ENCODE data around the gene TAF7. TPM values are rescaled to one million over a fixed set of nuclear protein-coding genes. Genes with fewer than 3 reads are reported as not detected.

The TAF7 gene
- total RNA-seq, 1 experiment from 2014 or later: 90.3 TPM

- DNase-seq: no peak
- H3K79me2 ChIP-seq (ENCODE audit: insufficient read depth, low read length): no peaks in the 10 kb centered on the region
- H2BK20ac ChIP-seq (ENCODE audit: low read depth, low read length, poor library complexity, severe bottlenecking): no peak within 1 kb of the TSS
- no peak within 1 kb of the TSS for H3K14ac ChIP-seq (ENCODE audit: insufficient read depth, low read length)
- H3K23ac ChIP-seq (ENCODE audit: insufficient read length, low read depth, low read length): no peak within 1 kb of the TSS
- no peaks in the 10 kb centered on the region for H3K4me1 ChIP-seq (ENCODE audit: insufficient read depth, low read length)
- no peak within 1 kb of the TSS for H2BK120ac ChIP-seq (ENCODE audit: low read depth, low read length, poor library complexity, severe bottlenecking)
- H3K56ac ChIP-seq (ENCODE audit: insufficient read length, low read depth, low read length): no peak within 1 kb of the TSS
- peaks cover 22% of the 10 kb centered on the region for H3K9me3 ChIP-seq (ENCODE audit: control insufficient read depth, low read depth, low read length)
- Mint-ChIP-seq H3K4me3 (no peak within 1 kb of the TSS), H3K4me1 (peaks cover 7 to 15% of the 10 kb centered on the region in 2 experiments; a peak in 3 of 4 replicates), H3K27ac (no peak within 1 kb of the TSS), H3K27me3 (ENCODE audit: low read depth) (peaks cover 7% of the 10 kb centered on the region), H3K36me3 (ENCODE audit: insufficient read depth in 1 of 3, low read depth in 3 of 3) (peaks cover 46 to 65% (median 57%) of the 10 kb centered on the region in 3 experiments), H3K9me3 (peaks cover 68 to 73% of the 10 kb centered on the region in 2 experiments)
- H2BK12ac ChIP-seq (ENCODE audit: insufficient read length, low read depth, low read length): no peak within 1 kb of the TSS
- no CpG with 5 or more reads among the region's 34 CpGs for WGBS (ENCODE audit: extremely low coverage, insufficient read length, low lambda C conversion rate)
- no peak within 1 kb of the TSS for H4K5ac ChIP-seq (ENCODE audit: insufficient read length, low read depth, low read length)
- H3K9ac ChIP-seq (ENCODE audit: extremely low read depth, insufficient read length, low read length): no peak within 1 kb of the TSS
- no peak within 1 kb of the TSS for H2AK5ac ChIP-seq (ENCODE audit: insufficient read length, low read length)
- no peaks in the 10 kb centered on the region for H3K23me2 ChIP-seq (ENCODE audit: insufficient read length, low read depth, low read length, poor library complexity, severe bottlenecking)
- H2AFZ ChIP-seq (ENCODE audit: low read length): no peak within 1 kb of the TSS
- no peak within 1 kb of the TSS for H3K4ac ChIP-seq (ENCODE audit: low read depth, low read length)
- no peak within 1 kb of the TSS for H4K8ac ChIP-seq (replicated peaks; ENCODE audit: insufficient read length, low read depth, low read length)
- no peak within 1 kb of the TSS for H4K91ac ChIP-seq (ENCODE audit: insufficient read length, low read depth, low read length)
- H2BK5ac ChIP-seq (ENCODE audit: insufficient read length, low read length): no peak within 1 kb of the TSS
- no peak within 1 kb of the TSS for H3T11ph ChIP-seq (ENCODE audit: low read length)
- H3K27ac ChIP-seq (ENCODE audit: insufficient read length, low read depth, low read length): no peak within 1 kb of the TSS
- no peaks in the 10 kb centered on the region for H3K27me3 ChIP-seq (ENCODE audit: insufficient read depth, low read length)
- H3K79me1 ChIP-seq (ENCODE audit: insufficient read depth, low read depth, low read length, poor library complexity, severe bottlenecking): no peaks in the 10 kb centered on the region
- H4K20me1 ChIP-seq (ENCODE audit: control insufficient read depth, insufficient read depth, insufficient read length): no peaks in the 10 kb centered on the region
- TF ChIP-seq CTCF (conservative IDR thresholded peaks at IDR 0.05): no peak
- no peak within 1 kb of the TSS for H2BK15ac ChIP-seq (ENCODE audit: low read depth, low read length)
- no peak within 1 kb of the TSS for H3K18ac ChIP-seq (ENCODE audit: insufficient read length, low read depth, low read length)
- no peak within 1 kb of the TSS for H3K4me2 ChIP-seq (ENCODE audit: insufficient read depth, insufficient read length, low read length)
Measured at GRCh38 chr5:141363952-141364660, 43.5 kb upstream of the TAF7 start, which contains the start of gene PCDHGA5. PCDHGA5 (plus strand) TSS chr5:141364162; CDS start chr5:141364331, 169 bp downstream.

All from H9 (cell line).